Glomerular visceral epithelial cell (primary cell): ENCODE measurements around the gene TNFRSF4.
A peak's percentile ranks its signal among the peaks of the same experiment; 100 is the strongest.

Experiments
- DNase-seq: peaks from one replicate; pipeline ENCODE4 v3.0.0-alpha.2; 2016; ENCODE audit errors: extremely low spot score

The TNFRSF4 gene

GRCh38 chr1:1169429-1170214 is 44.3 kb downstream of the TNFRSF4 start:
- no peak for DNase-seq

- no peak for DNase-seq
Measured at GRCh38 chr1:1168451-1169411, 45.2 kb downstream of the TNFRSF4 start.

- no peak for DNase-seq
Measured at GRCh38 chr1:1167841-1168450, 46.0 kb downstream of the TNFRSF4 start.

DNA sequence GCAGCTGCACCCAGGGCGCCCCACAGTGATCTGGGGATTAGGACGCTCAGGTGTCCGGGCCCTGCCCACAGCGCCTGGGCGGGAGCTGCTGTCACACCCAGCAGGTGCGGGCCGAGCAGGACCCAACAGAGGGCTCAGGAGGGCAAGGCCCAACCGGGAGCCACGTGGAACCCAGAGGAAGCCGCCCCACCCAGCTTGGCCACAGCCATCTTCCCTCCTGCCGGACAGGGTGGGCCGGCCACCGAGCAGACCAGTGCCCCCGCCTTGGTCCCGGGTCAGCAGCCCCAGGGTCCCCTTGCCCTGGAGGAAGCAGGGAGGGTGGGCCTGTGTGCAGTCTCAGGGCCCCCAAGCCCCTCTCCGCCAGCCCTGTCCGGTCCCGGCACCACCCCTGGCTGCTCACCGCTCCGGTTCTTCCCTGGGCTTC is 46.5 kb downstream of the TNFRSF4 start:
- DNase-seq, result no peak

- DNase-seq, result no peak
Measured at GRCh38 chr1:1166642-1167397, 47.1 kb downstream of the TNFRSF4 start.

DNA sequence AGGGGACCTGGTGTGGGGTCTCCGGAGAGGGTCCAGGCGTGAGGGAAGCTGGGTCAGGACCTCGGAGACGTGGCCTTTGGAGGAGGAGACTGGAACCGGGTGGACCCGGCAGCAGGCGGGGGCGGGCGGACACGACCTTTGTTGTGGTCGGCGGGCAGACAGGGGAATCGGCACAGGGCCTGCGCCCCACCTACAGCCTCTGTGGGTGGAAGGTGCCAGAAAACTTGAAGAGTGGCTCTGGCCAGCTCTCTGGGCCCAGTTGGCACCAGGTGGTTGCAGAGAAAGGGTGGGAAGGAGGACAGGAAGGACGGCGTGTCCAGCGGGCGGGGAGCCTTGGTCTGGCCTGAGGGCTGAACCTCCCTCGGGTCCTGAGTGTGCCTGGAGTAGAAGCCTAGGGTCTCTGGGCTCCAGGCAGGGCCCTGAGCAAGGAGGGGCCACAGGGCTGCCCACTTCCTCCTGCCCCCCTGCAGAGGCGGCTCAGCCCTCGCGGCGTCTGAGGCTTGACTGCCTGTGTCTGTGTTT is 48.0 kb downstream of the TNFRSF4 start:
- DNase-seq, result peak; percentile 72

- DNase-seq, result peak; percentile 34
Measured at GRCh38 chr1:1165485-1165884, 48.5 kb downstream of the TNFRSF4 start.

DNA sequence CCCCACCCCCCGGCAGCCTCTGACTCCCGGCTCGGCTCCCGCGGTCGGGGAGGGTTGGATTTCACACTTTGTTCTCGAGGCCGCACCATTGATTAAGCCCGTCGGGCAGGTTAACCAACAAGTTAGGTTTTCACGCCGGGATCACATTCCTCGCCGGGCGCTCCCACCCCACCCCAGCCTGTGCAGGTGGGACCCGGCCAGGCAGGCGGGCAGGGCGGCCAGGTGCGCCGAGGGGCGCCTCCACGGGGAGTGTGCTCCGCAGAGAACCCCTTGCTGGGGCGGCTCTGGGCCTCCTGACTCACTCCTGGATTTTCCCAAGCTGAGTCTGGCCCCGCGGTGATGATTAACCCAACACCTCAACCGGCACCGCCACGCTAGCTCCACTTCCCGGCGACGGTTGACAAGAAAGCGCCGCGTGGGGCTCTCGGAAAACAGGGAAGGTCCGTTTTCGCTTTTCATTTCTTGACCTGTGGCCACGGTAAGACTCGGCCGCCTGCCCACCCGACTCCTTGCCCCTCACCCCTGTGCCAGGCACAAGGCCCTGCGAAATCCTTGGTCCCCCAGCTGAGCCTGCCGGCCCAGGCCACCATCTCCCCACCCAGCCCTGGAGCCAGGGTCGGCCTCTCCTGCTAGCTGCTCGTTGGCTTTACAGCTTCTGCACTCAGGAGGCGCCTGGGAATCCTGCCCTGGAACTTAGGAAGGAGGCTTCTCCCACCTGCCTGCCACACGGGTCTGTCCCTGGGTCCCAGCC is 49.1 kb downstream of the TNFRSF4 start:
- peak; percentile 93 for DNase-seq

DNA sequence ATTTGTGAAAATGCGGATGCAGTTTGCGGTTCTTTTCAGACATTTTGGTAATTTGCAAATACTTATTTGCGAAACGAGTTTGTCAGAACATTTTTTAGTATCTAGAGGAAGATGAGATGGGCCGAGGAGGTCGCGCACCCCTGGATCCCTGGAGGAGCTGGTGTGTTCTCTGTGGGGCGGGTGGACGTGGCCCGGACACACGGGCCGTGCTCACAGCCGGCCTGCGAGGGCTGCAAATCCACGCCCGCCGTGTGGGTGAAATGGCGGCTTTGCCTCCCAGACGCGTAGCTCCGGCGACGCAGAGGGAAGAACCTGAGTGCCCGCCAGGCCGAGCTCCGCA is 49.6 kb downstream of the TNFRSF4 start:
- DNase-seq, result no peak

GRCh38 chr1:1163538-1164070 is 50.3 kb downstream of the TNFRSF4 start:
- no peak for DNase-seq

DNA sequence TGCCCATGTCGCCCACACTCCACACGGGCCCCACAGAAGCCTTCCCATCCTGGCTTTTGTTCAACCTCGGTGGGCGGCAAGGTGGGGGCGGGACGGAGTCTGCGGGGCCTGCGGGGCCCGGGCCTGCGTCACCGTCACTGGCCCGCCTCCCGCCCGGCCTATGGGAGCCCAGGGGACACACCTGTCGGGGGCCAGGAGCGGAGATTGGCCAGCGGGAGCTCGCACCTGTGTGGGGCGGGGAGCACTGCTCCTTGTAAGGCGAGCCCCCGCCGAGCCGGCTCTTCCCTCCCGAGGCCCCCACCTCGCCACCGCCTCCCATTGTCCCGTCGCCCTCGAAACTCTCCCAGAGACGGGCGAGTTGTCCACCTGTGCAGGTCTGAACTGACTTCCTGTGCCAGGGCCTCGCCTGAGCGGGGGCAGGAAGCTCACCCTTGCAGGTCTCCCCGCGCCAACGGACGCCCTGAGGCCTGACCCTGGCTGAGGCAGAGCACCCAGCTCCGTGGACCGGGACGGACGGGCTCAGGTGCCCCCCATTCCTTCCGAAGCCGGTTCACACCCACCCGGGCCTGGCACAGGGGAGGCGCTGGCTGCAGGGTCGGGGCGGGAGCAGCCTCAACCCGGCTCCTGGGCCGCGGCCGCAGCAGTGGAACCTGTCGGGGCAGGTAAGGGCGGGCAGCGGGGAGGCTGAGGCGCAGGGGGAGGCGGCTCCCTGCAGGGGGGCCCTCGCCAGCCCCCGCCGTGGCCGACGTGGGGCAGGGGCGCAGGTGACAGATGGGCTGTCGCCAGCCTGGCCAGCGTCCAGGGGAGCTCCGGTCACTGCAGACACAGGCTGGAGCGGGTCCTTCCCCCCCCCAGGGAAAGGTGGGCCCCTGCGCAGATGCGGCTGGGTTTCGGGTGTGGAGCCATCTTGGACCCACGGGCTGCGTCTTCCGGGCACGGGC is 51.1 kb downstream of the TNFRSF4 start:
- DNase-seq, result no peak

- DNase-seq, result no peak
Measured at GRCh38 chr1:1161683-1162079, 52.3 kb downstream of the TNFRSF4 start.
